GM12801 (cell line): ENCODE data around the gene GPR160.

Source experiments
- TF ChIP-seq, protein P1 (sequence below): IDR thresholded peaks from one replicate; pipeline ENCODE4 v1.5.1; 2011; ENCODE audit warnings: control low read depth; ENCODE audit not compliant: insufficient read length; ENCODE audit errors: extremely low read depth

GPR160 gene

DNA sequence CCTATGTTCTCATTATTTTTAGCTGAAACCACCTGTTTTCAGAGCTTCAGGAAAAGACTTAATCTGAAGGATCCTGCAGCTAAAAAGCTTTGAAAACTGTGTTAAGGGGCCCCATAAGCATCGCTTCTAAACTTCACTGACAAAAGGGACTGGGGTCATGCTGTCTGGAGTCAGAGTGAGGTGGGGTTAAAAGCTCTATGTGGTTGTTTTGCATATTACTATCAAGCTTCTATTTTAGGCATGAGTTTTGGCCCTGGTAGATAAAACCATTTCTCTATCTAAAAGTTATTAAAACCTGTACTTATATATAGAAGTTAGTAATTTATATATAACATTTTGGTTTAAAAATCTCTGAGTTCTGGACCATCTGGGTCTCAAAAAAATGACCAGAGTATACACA lies 45.5 kb downstream of the GPR160 start:
- TF ChIP-seq, protein P1, sequence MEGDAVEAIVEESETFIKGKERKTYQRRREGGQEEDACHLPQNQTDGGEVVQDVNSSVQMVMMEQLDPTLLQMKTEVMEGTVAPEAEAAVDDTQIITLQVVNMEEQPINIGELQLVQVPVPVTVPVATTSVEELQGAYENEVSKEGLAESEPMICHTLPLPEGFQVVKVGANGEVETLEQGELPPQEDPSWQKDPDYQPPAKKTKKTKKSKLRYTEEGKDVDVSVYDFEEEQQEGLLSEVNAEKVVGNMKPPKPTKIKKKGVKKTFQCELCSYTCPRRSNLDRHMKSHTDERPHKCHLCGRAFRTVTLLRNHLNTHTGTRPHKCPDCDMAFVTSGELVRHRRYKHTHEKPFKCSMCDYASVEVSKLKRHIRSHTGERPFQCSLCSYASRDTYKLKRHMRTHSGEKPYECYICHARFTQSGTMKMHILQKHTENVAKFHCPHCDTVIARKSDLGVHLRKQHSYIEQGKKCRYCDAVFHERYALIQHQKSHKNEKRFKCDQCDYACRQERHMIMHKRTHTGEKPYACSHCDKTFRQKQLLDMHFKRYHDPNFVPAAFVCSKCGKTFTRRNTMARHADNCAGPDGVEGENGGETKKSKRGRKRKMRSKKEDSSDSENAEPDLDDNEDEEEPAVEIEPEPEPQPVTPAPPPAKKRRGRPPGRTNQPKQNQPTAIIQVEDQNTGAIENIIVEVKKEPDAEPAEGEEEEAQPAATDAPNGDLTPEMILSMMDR = no peak

DNA sequence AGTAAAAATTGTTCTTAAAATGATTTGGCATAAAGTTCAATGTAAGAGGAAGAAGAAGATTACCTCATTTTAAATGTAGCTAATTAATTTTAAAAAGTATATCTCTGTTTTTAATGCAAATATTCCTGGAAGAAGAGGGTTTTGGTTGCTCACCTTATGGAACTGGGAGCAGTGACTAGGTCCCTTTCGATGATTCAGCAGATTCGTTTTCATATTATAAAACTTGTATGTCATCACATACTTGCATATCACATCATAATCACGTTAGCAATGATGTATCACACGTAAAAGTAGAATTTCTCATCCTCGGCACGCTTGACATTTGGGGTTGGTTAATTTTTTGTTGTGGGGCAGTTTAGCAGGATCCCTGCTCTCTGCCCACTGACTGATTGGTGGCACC lies 47.6 kb downstream of the GPR160 start:
- TF ChIP-seq, protein P1 = no peak

DNA sequence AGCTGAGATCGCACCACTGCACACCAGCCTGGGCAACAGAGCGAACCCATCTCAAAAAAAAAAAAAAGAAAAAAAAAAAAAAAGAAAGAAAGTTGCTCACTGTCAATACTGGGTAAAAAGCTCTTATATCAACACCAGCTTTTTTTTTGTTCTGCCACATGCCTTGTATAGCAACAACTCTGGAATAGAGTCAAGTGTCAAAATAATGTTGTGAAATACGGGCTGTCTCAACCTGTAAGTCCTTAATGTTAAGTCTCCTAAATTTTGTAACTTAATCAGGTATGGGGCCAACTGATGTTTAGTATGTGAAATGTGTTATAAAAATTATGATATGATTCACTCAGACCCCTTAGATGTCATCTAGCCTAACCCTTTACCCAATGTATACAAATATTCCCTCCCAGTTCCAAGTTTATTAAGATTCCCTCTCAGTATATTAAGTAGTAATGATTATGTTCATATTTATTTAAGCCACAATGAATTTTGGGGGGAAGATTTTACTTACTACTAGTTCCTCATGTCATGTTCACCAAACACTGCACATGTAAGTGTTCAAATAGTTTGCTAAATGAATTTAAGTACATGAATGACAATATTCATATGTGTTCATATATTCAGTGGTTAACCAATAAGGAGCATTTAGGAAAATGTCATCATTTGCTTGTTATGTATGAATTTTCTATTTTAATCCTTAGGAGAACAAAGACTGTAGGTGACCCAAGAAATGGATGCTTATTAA lies 52.2 kb downstream of the GPR160 start:
- TF ChIP-seq, protein P1 = no peak

DNA sequence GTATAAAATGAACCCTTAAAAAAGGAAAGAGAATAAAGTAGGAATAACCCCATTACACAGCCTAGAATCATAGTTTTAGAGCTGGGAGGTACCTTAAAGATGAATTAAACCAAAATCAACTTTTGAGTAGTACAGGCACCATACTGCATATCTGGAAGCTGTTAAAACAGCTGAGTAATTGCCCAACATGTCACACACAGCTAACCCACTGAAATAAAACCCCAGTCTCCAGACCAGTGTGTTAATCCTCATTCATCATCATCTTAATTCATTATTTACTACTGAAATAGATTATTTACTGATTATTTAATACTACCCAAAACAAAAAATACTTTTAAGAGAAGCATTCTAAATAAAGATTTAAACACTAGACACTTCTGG lies 52.8 kb downstream of the GPR160 start:
- TF ChIP-seq, protein P1 = no peak

DNA sequence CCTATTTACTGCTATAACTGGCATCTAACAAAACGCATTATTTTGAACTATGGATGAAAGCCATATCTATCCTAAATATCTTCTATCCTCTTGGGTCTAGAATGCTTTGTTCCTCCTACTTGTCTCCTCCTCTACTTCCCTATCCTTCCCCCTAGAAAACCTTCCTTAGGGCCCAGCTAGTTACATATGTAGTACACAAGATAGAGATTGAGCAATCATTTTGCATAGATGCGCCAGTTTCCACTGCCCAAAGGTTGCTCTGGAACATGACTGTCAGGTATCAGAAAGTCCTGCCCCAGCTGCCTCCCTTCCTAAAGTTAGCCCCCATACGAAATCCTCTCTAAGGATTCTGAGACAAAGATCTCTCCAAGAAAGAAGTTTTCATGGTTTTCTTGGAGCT lies 55.1 kb downstream of the GPR160 start:
- TF ChIP-seq, protein P1 = no peak

DNA sequence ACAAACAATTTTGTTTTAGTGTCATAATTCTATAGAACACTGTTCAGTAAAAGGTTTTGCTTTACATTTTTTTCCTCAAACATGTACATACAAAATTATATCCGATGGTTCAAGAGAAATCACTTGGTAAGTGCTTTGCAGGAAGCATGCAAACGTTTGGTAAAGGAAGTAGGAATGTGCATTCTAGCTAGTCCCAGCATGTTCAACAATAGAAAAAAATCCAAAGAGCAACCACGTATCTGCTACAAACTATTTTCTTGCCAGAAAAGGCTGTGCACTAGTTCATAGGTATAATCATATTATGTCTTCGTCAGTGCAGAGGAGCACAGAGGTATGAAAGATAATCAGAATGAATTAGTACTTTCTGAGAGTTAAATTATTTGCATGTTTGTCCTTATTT lies 58.0 kb downstream of the GPR160 start:
- TF ChIP-seq, protein P1 = no peak

DNA sequence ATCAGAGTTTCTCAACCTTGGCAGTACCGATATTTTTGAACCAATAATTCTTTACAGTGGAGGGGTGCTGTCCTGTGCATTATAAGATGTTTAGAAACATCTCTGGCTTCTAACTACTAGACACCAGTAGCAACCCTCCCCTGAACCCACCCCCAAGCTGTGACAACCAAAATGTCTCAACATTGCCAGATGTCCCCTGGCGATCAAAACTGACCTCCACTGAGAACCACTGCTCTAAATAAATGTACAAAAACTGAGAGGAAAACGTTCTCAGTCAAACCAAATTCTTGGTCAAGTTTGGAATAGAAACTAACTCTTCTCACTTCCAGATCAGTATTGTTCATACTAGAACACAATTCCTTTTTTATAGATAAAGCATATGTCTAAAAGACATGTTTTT lies 58.5 kb downstream of the GPR160 start:
- TF ChIP-seq, protein P1 = no peak
